Neural cell (in vitro differentiated cells): ENCODE results near the gene TRAPPC2. TPM values are rescaled to one million over a fixed set of nuclear protein-coding genes. Genes with fewer than 3 reads are reported as not detected.
"Not testable (repeated sequence)": the region's sequence is repeated elsewhere in the genome, so short reads cannot be mapped to it uniquely, and the experiment has no call there.

Experiments used
- H2AFZ ChIP-seq: fragments of 200-600, 300-800 bp; sonication (generic), shearing (Covaris generic); 2 replicates; pipeline ENCODE4 v1.6.0; 2014; ENCODE audit warnings: low read depth, mild to moderate bottlenecking, antibody characterized with exemption, low read length, moderate library complexity
- H3F3A ChIP-seq: fragments of 200-600 bp; shearing (Covaris generic); 2 replicates; pipeline ENCODE4 v1.6.1; 2016; ENCODE audit warnings: mild to moderate bottlenecking, moderate library complexity, mixed read lengths, antibody characterized with exemption, low read length; ENCODE audit not compliant: insufficient read depth, poor library complexity, severe bottlenecking
- H3K27ac ChIP-seq: fragments of 200-600, 300-800 bp; sonication (generic), shearing (Covaris generic); 2 replicates; pipeline ENCODE4 v1.5.1; 2014; ENCODE audit warnings: mild to moderate bottlenecking, low read length, moderate library complexity
- H3K27me3 ChIP-seq: fragments of 300-800, 200-600 bp; sonication (generic), shearing (Covaris generic); 2 replicates; pipeline ENCODE4 v1.6.0; 2014; ENCODE audit warnings: mild to moderate bottlenecking, low read depth, low read length, moderate library complexity; ENCODE audit not compliant: insufficient read depth
- H3K36me3 ChIP-seq: fragments of 300-800, 200-600 bp; sonication (generic), shearing (Covaris generic); 2 replicates; pipeline ENCODE4 v1.5.1; 2014; ENCODE audit warnings: mild to moderate bottlenecking, antibody characterized with exemption, low read length, moderate library complexity; ENCODE audit not compliant: insufficient read depth
- H3K4me2 ChIP-seq: fragments of 300-800, 200-600 bp; sonication (generic), shearing (Covaris generic); 2 replicates; pipeline ENCODE4 v1.6.0; 2014; ENCODE audit warnings: mild to moderate bottlenecking, low read length
- H3K4me3 ChIP-seq: fragments of 300-800, 200-600 bp; sonication (generic), shearing (Covaris generic); 2 replicates; pipeline ENCODE4 v1.5.1; 2014; ENCODE audit warnings: mild to moderate bottlenecking, low read length, moderate library complexity
- H3K79me2 ChIP-seq: fragments of 200-600 bp; shearing (Covaris generic); replicated peaks from 2 replicates; pipeline ENCODE4 v1.6.0; 2014; ENCODE audit warnings: mild to moderate bottlenecking, low read length, moderate library complexity; ENCODE audit not compliant: insufficient read depth
- H3K9ac ChIP-seq: fragments of 300-800, 200-600 bp; sonication (generic), shearing (Covaris generic); 2 replicates; pipeline ENCODE4 v1.6.1; 2016; ENCODE audit warnings: mild to moderate bottlenecking, low read length, mixed read lengths
- H3K9me2 ChIP-seq: fragments of 200-600 bp; shearing (Covaris generic); 2 replicates; pipeline ENCODE4 v1.6.1; 2016; ENCODE audit warnings: mild to moderate bottlenecking, low read length, mixed read lengths; ENCODE audit not compliant: insufficient read depth
- H3K9me3 ChIP-seq: fragments of 200-600, 300-800 bp; sonication (generic), shearing (Covaris generic); 2 replicates; pipeline ENCODE4 v1.6.1; 2016; ENCODE audit warnings: mild to moderate bottlenecking, mixed run types, low read length, moderate library complexity, mixed read lengths
- H4K20me1 ChIP-seq: fragments of 200-600 bp; shearing (Covaris generic); 2 replicates; pipeline ENCODE4 v1.6.1; 2016; ENCODE audit warnings: mild to moderate bottlenecking, mixed run types; ENCODE audit not compliant: insufficient read depth
- EP300 ChIP-seq: fragments of 450-650 bp; conservative IDR thresholded peaks from 2 replicates; pipeline ENCODE4 v1.6.1; 2014; ENCODE audit warnings: antibody characterized with exemption, mild to moderate bottlenecking, moderate library complexity; ENCODE audit not compliant: poor library complexity, severe bottlenecking
- EZH2 ChIP-seq: fragments of 200-600, 300-800 bp; shearing (Covaris generic), sonication (generic); IDR thresholded peaks from 2 replicates; pipeline ENCODE4 v1.6.1; 2014; ENCODE audit warnings: antibody characterized with exemption, low read length, borderline replicate concordance, mild to moderate bottlenecking; ENCODE audit not compliant: insufficient read depth, poor library complexity, severe bottlenecking
- MXI1 ChIP-seq: fragments of 450-650 bp; conservative IDR thresholded peaks from 2 replicates; pipeline ENCODE4 v1.6.1; 2014; ENCODE audit warnings: antibody characterized with exemption, mild to moderate bottlenecking; ENCODE audit not compliant: poor library complexity, severe bottlenecking
- POLR2AphosphoS5 ChIP-seq: IDR thresholded peaks from 2 replicates; pipeline ENCODE4 v1.6.1; 2012
- RAD21 ChIP-seq: fragments of 450-650 bp; conservative IDR thresholded peaks from 2 replicates; pipeline ENCODE4 v1.6.1; 2014; ENCODE audit warnings: antibody characterized with exemption, mild to moderate bottlenecking, moderate library complexity
- SMC3 ChIP-seq: fragments of 450-650 bp; conservative IDR thresholded peaks from 2 replicates; pipeline ENCODE4 v1.6.1; 2014; ENCODE audit warnings: antibody characterized with exemption, mild to moderate bottlenecking, moderate library complexity; ENCODE audit not compliant: poor library complexity
- TAF1 ChIP-seq: IDR thresholded peaks from 2 replicates; pipeline ENCODE4 v1.6.1; 2012; ENCODE audit warnings: low read depth
- polyA plus RNA-seq: library from polyadenylated mRNA; depleted of rRNA; stranded (reverse); fragments of >200 nt; gene quantifications from 2 replicates; pipeline ENCODE4 v1.2.3, GENCODE V29; 2014
- TF ChIP-seq, protein P1 (sequence below): fragments of 450-650 bp; IDR thresholded peaks from 2 replicates; pipeline ENCODE4 v1.5.1; 2014; ENCODE audit warnings: antibody characterized with exemption, mild to moderate bottlenecking, moderate library complexity; ENCODE audit not compliant: poor library complexity, severe bottlenecking
- TF ChIP-seq, protein P2 (sequence below): IDR thresholded peaks from 2 replicates; pipeline ENCODE4 v1.6.1; 2012; ENCODE audit warnings: borderline replicate concordance

Gene TRAPPC2
- polyA plus RNA-seq, 1 donor from 2014 or later = 94.2 TPM

DNA sequence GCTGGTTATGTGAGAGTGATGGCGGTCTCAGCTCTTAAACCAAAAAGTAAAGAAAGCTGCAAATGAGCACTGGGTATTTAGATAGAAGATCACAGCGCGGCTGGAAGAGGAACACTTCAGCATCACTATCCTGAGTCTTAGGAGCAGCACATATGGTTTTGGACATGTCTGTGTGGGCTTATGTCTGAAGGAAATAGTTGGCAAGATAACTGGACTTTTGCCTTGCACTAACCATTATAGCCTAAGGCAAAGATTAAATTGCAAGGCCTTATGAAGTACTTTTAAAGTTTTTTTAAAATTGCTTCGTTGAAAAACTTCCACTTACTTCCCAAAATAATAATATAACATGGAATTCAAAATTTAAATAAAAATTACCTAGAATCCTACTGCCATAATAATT lies 50.1 kb downstream of the TRAPPC2 start:
- H3K27me3 ChIP-seq = no peaks in the 10 kb centered on the region
- no peak overlapping the region for H3K4me2 ChIP-seq
- no peaks in the 10 kb centered on the region for H3K9me2 ChIP-seq
- H3K4me3 ChIP-seq = no peak overlapping the region
- no peaks in the 10 kb centered on the region for H3F3A ChIP-seq
- no peaks in the 10 kb centered on the region for H4K20me1 ChIP-seq
- no peak for TF ChIP-seq SMC3
- no peak for TF ChIP-seq EZH2
- TF ChIP-seq, protein P1, sequence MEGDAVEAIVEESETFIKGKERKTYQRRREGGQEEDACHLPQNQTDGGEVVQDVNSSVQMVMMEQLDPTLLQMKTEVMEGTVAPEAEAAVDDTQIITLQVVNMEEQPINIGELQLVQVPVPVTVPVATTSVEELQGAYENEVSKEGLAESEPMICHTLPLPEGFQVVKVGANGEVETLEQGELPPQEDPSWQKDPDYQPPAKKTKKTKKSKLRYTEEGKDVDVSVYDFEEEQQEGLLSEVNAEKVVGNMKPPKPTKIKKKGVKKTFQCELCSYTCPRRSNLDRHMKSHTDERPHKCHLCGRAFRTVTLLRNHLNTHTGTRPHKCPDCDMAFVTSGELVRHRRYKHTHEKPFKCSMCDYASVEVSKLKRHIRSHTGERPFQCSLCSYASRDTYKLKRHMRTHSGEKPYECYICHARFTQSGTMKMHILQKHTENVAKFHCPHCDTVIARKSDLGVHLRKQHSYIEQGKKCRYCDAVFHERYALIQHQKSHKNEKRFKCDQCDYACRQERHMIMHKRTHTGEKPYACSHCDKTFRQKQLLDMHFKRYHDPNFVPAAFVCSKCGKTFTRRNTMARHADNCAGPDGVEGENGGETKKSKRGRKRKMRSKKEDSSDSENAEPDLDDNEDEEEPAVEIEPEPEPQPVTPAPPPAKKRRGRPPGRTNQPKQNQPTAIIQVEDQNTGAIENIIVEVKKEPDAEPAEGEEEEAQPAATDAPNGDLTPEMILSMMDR = no peak
- TF ChIP-seq RAD21 = no peak
- no peak for TF ChIP-seq MXI1
- TF ChIP-seq TAF1 = no peak
- no peak for TF ChIP-seq EP300
- TF ChIP-seq, protein P2, sequence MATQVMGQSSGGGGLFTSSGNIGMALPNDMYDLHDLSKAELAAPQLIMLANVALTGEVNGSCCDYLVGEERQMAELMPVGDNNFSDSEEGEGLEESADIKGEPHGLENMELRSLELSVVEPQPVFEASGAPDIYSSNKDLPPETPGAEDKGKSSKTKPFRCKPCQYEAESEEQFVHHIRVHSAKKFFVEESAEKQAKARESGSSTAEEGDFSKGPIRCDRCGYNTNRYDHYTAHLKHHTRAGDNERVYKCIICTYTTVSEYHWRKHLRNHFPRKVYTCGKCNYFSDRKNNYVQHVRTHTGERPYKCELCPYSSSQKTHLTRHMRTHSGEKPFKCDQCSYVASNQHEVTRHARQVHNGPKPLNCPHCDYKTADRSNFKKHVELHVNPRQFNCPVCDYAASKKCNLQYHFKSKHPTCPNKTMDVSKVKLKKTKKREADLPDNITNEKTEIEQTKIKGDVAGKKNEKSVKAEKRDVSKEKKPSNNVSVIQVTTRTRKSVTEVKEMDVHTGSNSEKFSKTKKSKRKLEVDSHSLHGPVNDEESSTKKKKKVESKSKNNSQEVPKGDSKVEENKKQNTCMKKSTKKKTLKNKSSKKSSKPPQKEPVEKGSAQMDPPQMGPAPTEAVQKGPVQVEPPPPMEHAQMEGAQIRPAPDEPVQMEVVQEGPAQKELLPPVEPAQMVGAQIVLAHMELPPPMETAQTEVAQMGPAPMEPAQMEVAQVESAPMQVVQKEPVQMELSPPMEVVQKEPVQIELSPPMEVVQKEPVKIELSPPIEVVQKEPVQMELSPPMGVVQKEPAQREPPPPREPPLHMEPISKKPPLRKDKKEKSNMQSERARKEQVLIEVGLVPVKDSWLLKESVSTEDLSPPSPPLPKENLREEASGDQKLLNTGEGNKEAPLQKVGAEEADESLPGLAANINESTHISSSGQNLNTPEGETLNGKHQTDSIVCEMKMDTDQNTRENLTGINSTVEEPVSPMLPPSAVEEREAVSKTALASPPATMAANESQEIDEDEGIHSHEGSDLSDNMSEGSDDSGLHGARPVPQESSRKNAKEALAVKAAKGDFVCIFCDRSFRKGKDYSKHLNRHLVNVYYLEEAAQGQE = no peak
- no peak for TF ChIP-seq POLR2AphosphoS5
- no peaks in the 10 kb centered on the region for H3K36me3 ChIP-seq
- H3K9ac ChIP-seq = no peak overlapping the region
- H3K27ac ChIP-seq = no peak overlapping the region
- no peaks in the 10 kb centered on the region for H3K9me3 ChIP-seq
- no peak overlapping the region for H2AFZ ChIP-seq
- H3K79me2 ChIP-seq = peaks cover 7% of the 10 kb centered on the region

DNA sequence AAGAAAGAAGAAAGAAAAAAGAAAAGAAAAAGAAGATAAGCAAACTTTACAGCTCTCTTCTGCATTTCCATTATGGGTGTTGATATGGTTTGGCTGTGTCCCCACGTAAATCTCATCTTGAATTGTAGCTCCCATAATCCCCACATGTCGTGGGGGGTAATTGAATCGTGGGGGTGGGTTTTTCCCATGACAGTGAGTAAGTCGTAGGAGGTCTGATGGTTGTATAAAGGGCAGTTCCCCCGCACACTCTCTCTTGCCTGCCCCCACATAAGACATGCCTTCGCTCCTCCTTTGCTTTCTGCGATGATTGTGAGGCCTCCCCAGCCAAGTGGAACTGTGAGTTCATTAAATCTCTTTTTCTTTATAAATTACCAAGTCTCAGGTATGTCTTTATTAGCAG lies 52.8 kb downstream of the TRAPPC2 start:
- no peak overlapping the region for H3K9ac ChIP-seq
- no peak overlapping the region for H3K4me3 ChIP-seq
- H3F3A ChIP-seq = no peaks in the 10 kb centered on the region

DNA sequence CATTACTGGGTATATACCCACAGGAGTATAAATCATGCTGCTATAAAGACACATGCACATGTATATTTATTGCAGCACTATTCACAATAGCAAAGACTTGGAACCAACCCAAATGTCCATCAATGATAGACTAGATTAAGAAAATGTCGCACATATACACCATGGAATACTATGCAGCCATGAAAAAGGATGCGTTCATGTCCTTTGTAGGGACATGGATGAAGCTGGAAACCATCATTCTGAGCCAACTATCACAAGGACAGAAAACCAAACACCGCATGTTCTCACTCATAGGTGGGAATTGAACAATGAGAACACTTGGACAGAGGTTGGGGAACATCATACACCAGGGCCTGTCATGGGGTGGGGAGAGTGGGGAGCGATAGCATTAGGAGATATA lies 54.7 kb downstream of the TRAPPC2 start:
- not testable (repeated sequence) for H3K4me2 ChIP-seq, H3K27me3 ChIP-seq, H2AFZ ChIP-seq, H3K9ac ChIP-seq, H3K9me2 ChIP-seq, H3K27ac ChIP-seq, H3K4me3 ChIP-seq, H4K20me1 ChIP-seq, H3K36me3 ChIP-seq, H3K79me2 ChIP-seq, H3F3A ChIP-seq, H3K9me3 ChIP-seq

More for the DNA sequence above, 52.8 kb downstream of the TRAPPC2 start:
- Histone ChIP-seq H3K4me2 (no peak overlapping the region), H3K36me3 (no peaks in the 10 kb centered on the region), H2AFZ (no peak overlapping the region), H3K9me3 (no peaks in the 10 kb centered on the region), H3K79me2 (no peaks in the 10 kb centered on the region), H3K9me2 (no peaks in the 10 kb centered on the region), H4K20me1 (no peaks in the 10 kb centered on the region), H3K27me3 (no peaks in the 10 kb centered on the region), H3K27ac (no peak overlapping the region)
- TF ChIP-seq MXI1 (no peak), SMC3 (no peak), RAD21 (no peak), TAF1 (no peak), EZH2 (no peak)
- TF ChIP-seq, protein P2 = no peak
